T-helper 2 cell treated with Interferon-gamma antibody and Interleukin-4, amounts not matched to agents 100 ng/mL and 5 ng/mL, for 36 hours (primary cell): ENCODE data around the gene DGKK. TPM values are rescaled to one million over a fixed set of nuclear protein-coding genes. Genes with fewer than 3 reads are reported as not detected.
"Not testable (repeated sequence)": the region's sequence is repeated elsewhere in the genome, so short reads cannot be mapped to it uniquely, and the experiment has no call there.

Experiments
- intact Hi-C: fragments of 100-400 bp; cut with micrococcal nuclease; formaldehyde crosslinking; loops from one replicate; pipeline ENCODE4 v1.15.1; 2023
- total RNA-seq: library from RNA; stranded (reverse); gene quantifications from 2 replicates; pipeline ENCODE4 v1.2.3, GENCODE V29; 2022

DGKK gene
- total RNA-seq, 1 donor from 2014 or later, result not detected

DNA sequence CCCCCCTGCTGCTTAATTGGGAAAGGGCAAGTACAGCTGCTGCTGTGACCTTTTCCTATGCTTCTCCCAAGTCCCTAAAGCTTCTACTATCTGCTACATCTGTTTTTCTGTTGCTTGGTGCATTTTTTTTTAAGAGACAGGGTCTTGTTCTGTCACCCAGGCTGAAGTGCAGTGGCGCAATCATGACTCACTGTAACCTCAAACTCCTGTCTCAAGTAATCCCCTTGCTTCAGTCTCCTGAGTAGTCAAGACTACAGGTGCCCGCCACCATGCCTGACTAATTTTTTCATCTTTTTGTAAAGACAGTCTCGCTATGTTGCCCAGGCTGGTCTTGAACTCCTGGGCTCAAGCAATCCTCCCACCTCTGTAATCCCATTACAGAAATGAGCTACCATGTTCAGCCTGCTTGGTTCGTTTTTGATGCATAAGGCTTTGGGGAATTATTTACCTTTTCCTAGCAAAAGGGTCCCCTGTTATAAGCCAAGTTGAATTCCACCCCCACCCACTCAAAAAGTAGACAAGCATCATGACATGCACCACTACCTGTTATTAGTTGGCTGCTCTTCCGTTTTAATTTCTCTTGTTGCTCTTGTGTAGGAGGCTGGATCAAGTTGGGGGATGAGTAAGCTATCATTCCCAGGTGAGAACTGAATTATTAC lies 39.6 kb downstream of the DGKK start:
- intact Hi-C loops, result no loop called here

DNA sequence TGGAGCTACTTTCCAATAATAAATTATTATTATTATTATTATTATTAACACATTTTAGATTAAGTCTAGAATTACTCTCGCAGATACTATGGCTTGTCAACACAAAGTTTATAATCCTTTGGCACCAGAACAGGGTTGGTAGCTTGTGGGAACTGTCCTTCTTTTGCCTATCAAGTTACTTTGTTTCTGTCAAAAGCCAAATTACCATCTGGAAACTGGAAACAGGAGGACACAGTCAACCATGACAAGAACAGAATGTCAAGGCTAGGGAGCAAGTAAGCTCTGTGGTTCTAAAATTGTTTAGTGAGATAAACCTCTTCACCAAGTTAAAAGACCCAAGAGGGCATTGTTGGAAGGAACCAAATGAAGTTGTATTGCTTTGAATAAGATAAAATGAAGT lies 42.5 kb downstream of the DGKK start:
- intact Hi-C loops, result no loop called here

DNA sequence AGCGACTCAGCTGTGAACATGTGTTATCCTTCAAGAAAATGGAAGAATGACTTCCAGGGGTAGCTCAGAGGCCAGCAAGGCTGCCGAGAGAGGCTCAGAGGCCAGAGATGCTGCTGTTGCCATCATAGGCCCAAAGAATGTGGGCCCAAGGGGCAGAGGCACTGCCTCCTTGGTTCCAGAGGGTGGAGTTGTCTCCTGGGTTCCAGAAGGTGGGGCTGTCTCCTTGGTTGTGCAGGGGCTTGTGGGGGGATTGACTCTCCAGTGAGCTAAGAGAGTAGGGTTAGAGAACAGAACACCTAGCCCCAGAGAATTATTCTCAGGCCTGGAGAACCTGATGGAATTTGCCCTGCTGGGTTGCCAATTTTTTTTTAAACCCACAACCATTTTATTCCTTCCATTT lies 62.6 kb downstream of the DGKK start:
- intact Hi-C loops, result no loop called here

DNA sequence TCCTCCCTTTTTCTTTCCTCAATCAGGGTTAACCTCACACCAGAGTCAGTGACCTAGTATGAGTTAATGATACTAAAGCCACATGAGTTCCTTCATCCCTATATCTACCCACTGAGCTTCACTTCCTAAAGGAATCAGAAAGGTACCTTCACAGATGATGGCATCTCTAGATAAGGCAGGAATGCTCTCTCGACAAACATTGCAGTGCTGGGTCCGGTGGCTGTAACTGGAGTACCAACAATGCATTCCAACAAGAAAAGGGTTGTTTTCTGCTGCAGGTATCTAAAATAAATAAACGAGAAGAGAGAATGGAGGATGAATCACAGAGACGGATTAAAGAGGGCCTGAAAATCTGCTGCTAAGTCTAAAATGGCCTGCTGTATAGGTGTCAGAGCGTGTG lies 66.7 kb downstream of the DGKK start:
- intact Hi-C loops, result no loop called here

DNA sequence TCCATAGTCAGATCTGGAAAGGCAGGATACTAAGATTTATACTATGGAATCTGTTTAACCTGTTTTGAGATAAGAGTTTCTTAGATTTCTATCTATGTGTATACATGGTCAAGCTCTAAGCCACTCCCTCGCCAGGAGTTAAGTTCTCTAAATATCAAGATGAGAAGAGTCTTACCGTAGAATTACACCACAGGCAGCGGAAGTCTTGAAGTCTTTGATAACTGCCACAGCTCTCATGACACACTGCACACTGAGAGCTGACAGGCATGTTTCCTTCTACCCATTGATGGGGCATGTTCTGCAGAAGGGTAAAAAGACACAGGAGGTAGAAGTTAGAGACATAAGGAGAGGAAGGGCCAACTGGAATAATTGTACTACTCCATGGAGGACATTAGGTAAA lies 67.7 kb downstream of the DGKK start:
- intact Hi-C loops, result no loop called here

DNA sequence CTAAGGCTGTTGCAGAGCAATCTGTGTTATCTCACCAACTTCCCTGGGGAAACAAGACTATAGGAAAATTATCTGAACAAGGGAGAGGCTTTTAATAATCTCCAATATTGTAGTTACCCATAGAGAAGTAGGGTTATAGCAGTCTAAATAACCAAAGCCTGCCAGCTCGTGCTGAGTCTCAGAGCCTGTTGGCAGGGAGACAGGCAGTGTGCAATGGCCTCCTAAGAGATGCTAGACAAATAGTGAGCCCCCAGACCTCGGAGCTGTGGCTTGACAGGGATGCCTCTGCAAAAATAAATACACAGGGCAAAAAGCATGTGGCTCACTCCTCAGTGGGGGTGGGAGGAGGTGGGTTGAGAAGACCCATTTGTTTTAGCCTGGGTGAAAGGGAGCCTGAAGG lies 76.7 kb downstream of the DGKK start:
- intact Hi-C loops, result no loop called here

DNA sequence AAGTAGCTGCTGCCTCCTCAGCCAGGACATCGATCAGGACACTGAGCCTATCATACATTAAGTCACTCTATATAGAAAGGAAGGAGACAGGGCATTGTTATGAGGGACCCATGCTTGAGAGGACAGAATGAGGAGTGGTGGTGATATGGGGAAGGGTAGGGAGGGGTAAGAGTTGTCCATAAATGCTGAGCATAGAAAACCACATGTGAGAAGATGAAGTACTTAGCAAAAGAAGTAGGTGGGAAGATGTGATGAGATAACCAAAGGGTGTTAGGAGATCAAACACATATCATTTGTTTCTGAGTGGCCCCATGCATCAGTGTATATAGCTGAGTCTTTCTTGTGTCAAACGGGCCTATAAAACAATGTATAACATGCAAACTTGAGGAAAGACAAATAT lies 84.1 kb downstream of the DGKK start:
- intact Hi-C loops, result no loop called here

DNA sequence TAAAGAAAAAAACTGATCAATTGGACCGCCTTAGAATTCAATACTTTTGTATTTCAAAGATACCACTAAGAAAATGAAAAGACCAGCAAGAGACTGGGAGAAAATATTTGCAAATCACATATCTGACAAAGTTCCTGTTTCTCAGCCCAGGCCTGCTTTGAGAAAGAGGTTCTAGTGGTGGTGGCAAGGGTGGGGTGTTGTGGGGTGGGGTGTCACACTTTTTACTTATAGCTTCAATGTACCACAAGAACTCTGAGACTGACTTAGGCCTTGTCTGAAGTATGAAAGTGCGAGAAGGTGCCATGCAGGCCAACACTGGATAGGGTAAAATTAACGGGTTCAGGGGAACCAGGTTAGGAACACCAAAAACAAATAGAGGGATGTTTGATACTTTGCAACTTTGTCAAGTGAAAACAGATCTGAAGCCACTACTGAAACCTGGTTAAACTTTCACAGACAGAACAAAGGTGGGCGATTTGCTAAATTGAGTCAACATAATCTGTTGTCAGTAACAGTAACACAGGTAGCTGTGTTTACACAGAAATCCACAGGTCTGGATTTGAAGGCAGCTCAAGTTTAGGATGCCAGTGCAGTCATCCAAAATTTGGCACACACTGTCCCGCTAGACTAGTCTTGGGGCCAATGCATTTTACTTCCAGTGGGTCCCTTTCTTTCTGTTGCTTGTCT lies 88.8 kb downstream of the DGKK start:
- intact Hi-C loops, result no loop called here

DNA sequence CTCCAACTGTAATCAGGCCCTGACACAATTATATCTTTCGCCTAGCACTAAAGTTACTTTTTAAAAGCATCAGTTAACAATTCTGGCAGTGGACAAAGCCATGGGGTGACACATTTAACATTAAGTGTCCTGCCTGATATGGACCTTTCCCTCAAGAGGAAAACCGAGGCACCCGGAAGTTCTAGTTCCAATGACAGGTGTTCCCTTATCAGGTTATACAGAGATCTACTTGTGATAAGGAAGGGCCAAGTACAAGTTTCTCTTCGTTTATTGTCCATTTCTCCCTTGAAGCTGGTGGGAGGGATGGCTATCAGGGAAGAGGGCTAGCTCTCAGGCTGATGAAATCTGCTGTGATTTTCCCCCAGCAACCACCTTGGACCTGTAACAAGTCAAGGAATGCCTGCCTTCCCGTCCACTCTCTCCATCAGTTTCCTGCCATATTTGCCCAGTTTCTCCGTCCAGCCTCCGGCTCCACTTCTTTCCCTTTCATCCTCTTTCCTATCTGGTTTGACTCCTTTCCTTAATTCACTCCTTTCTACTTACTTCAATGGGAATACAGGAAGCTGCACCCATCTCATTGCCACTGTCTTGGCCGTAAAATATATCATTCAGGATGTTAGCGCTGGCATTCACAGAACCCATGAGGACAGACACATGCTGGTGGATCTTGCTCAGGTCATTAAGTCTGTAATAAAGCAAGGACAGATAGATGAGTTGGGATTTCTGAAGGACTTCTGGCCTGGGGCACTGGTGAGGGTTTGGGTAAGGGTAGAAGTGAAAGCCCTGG lies 95.0 kb downstream of the DGKK start:
- intact Hi-C loops, result no loop called here

DNA sequence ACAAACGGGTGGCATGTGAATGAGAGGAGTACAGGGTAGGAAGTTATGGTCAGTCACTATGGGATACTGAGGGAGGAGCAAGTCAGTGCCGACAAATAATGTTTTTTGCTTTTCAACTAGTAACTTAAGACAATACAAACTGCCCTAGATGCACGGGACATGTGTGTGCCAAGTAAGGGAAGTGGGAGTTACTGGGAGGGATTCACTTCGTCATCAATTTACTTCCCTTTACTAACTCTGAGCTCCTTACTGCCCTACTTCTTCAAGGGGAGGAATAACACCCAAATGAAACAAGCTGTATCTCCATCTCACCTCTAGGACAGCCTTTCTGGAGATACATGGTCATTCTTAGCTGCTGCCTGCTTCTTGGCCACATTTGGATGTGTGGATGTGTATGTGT lies 97.7 kb downstream of the DGKK start:
- intact Hi-C loops, result no loop called here

DNA sequence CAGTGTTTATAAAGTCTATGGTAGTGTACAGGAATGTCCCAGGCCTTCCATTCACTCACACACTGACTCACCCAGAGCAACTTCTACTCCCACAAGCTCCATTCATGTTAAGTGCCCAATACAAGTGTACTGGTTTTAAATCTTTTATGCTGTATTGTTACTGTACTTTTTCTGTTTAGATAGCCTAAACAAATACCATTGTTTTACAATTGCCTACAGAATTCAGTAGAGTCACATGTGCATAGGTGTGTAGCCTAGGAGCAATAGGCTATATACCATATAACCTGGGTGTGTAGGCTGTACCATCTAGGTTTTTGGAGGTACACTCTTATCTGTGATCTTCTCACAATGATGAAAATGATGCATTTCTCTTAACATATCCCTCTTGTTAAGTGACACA lies 126.7 kb downstream of the DGKK start:
- intact Hi-C loops, result no loop called here

DNA sequence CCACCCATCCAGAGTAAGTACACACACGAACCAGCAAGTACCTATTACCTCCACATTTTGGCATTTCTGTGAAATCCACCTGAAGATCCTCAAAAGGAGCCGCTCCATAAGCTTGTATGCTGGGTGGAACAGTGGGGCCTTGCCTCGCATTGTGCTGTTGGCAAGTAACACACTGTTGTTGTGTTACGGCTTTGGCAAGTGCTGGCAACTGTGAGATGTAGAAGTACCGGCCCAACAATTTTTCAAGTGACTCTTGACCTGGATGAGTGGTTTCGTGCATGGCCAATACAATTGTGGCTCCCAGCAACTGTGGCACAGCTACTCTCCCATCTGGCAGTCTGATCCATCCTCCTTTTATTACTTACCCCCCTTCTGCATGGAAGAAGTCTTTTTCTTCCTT lies 137.3 kb downstream of the DGKK start:
- intact Hi-C loops, result no loop called here

DNA sequence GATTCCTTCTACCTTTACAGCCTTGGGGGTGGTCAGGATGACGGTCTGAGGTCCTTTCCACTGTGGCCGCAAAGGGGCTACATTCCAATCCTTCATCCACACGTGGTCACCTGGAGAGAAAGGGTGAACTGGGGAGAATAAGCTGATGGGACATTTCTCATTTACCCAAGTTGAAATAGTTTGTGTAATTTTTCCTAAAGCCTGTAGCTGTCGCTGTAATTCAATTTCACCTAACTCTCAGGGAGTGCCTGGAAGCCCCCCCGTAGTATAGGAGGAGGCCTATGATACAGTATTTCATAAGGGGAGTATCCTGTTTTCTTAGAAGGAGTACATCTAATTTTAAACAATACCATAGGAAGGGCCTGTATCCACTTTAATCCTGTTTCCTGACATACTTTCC lies 138.0 kb downstream of the DGKK start:
- intact Hi-C loops, result not testable (repeated sequence)

DNA sequence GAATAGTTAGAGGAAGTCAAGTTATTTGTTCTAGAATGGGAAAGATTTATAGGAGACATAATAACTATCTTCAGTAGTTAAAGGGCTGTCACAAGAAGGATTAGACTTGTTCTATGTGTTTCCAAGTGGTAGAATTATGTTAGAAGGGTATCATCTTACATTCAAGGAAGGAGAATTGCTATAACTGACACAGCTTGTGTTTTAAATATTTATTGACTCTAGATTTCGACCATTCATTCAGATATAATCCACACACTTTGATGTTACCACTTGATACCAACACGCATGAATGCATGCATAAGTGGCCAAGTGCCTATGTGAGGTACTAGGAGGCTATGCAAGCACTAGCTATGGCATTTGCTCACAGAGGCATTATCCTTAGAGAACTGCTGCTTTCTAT lies 143.4 kb downstream of the DGKK start:
- intact Hi-C loops, result no loop called here
